K562 (cell line): ENCODE measurements around the gene AARSD1.

Source experiments
- ARNT ChIP-seq, 2 experiments: fragments of 450-650 bp; IDR thresholded peaks; 2 replicates each; pipeline ENCODE4 v1.6.1; 2016; ENCODE audit warnings: mild to moderate bottlenecking in 1 of 2
- EGR1 ChIP-seq: fragments of 450-650 bp; conservative IDR thresholded peaks from 2 replicates; pipeline ENCODE4 v1.6.1; 2017; ENCODE audit warnings: mild to moderate bottlenecking
- MAFK ChIP-seq: IDR thresholded peaks from 2 replicates; pipeline ENCODE4 v1.6.1; 2011; ENCODE audit warnings: low read length, improper control_type of control experiment
- REST ChIP-seq, 2 experiments: fragments of 450-650 bp; formaldehyde crosslinking in 1 of 2; IDR thresholded peaks; 2 replicates each; pipeline versions ENCODE4 v1.4.0 to v1.6.1; 2014 to 2020; ENCODE audit warnings: mild to moderate bottlenecking in 2 of 2, borderline replicate concordance in 1 of 2, low read depth in 1 of 2
- SREBF1 ChIP-seq: fragments of 150-350 bp; IDR thresholded peaks from 2 replicates; pipeline ENCODE4 v1.6.1; 2014; ENCODE audit warnings: antibody characterized with exemption, low read depth, low read length, borderline replicate concordance
- ZNF224 ChIP-seq: sonication (generic); formaldehyde crosslinking; IDR thresholded peaks from 2 replicates; pipeline ENCODE4 v1.8.0; 2022; ENCODE audit warnings: mild to moderate bottlenecking, missing genetic modification reagents
- ZNF431 ChIP-seq: sonication (generic); formaldehyde crosslinking; IDR thresholded peaks from 2 replicates; pipeline ENCODE4 v1.8.0; 2022; ENCODE audit warnings: mild to moderate bottlenecking, missing genetic modification reagents
- ZNF707 ChIP-seq: fragments of 250-450 bp; sonication (Bioruptor Pico); conservative IDR thresholded peaks from 2 replicates; pipeline ENCODE4 v1.8.0; 2022; ENCODE audit warnings: inconsistent platforms, mild to moderate bottlenecking, moderate library complexity
- TF ChIP-seq, protein P1 (sequence below): fragments of 450-650 bp; IDR thresholded peaks from 2 replicates; pipeline ENCODE4 v1.6.1; 2016; ENCODE audit warnings: mild to moderate bottlenecking, moderate library complexity

- no peak for TF ChIP-seq EGR1
- no peak for TF ChIP-seq SREBF1
- no peak for TF ChIP-seq ZNF431
- TF ChIP-seq REST (IDR thresholded peaks at IDR 0.05; ENCODE audit: borderline replicate concordance): no peak
- no peak for TF ChIP-seq REST (CRISPR knock-in tag; IDR thresholded peaks at IDR 0.05; ENCODE audit: low read depth)
- TF ChIP-seq ARNT (IDR thresholded peaks at IDR 0.05): no peak
- TF ChIP-seq ZNF707 (CRISPR knock-in tag): no peak
- TF ChIP-seq MAFK: no peak
- no peak for TF ChIP-seq ZNF224 (CRISPR knock-in tag)
- TF ChIP-seq, protein P1, sequence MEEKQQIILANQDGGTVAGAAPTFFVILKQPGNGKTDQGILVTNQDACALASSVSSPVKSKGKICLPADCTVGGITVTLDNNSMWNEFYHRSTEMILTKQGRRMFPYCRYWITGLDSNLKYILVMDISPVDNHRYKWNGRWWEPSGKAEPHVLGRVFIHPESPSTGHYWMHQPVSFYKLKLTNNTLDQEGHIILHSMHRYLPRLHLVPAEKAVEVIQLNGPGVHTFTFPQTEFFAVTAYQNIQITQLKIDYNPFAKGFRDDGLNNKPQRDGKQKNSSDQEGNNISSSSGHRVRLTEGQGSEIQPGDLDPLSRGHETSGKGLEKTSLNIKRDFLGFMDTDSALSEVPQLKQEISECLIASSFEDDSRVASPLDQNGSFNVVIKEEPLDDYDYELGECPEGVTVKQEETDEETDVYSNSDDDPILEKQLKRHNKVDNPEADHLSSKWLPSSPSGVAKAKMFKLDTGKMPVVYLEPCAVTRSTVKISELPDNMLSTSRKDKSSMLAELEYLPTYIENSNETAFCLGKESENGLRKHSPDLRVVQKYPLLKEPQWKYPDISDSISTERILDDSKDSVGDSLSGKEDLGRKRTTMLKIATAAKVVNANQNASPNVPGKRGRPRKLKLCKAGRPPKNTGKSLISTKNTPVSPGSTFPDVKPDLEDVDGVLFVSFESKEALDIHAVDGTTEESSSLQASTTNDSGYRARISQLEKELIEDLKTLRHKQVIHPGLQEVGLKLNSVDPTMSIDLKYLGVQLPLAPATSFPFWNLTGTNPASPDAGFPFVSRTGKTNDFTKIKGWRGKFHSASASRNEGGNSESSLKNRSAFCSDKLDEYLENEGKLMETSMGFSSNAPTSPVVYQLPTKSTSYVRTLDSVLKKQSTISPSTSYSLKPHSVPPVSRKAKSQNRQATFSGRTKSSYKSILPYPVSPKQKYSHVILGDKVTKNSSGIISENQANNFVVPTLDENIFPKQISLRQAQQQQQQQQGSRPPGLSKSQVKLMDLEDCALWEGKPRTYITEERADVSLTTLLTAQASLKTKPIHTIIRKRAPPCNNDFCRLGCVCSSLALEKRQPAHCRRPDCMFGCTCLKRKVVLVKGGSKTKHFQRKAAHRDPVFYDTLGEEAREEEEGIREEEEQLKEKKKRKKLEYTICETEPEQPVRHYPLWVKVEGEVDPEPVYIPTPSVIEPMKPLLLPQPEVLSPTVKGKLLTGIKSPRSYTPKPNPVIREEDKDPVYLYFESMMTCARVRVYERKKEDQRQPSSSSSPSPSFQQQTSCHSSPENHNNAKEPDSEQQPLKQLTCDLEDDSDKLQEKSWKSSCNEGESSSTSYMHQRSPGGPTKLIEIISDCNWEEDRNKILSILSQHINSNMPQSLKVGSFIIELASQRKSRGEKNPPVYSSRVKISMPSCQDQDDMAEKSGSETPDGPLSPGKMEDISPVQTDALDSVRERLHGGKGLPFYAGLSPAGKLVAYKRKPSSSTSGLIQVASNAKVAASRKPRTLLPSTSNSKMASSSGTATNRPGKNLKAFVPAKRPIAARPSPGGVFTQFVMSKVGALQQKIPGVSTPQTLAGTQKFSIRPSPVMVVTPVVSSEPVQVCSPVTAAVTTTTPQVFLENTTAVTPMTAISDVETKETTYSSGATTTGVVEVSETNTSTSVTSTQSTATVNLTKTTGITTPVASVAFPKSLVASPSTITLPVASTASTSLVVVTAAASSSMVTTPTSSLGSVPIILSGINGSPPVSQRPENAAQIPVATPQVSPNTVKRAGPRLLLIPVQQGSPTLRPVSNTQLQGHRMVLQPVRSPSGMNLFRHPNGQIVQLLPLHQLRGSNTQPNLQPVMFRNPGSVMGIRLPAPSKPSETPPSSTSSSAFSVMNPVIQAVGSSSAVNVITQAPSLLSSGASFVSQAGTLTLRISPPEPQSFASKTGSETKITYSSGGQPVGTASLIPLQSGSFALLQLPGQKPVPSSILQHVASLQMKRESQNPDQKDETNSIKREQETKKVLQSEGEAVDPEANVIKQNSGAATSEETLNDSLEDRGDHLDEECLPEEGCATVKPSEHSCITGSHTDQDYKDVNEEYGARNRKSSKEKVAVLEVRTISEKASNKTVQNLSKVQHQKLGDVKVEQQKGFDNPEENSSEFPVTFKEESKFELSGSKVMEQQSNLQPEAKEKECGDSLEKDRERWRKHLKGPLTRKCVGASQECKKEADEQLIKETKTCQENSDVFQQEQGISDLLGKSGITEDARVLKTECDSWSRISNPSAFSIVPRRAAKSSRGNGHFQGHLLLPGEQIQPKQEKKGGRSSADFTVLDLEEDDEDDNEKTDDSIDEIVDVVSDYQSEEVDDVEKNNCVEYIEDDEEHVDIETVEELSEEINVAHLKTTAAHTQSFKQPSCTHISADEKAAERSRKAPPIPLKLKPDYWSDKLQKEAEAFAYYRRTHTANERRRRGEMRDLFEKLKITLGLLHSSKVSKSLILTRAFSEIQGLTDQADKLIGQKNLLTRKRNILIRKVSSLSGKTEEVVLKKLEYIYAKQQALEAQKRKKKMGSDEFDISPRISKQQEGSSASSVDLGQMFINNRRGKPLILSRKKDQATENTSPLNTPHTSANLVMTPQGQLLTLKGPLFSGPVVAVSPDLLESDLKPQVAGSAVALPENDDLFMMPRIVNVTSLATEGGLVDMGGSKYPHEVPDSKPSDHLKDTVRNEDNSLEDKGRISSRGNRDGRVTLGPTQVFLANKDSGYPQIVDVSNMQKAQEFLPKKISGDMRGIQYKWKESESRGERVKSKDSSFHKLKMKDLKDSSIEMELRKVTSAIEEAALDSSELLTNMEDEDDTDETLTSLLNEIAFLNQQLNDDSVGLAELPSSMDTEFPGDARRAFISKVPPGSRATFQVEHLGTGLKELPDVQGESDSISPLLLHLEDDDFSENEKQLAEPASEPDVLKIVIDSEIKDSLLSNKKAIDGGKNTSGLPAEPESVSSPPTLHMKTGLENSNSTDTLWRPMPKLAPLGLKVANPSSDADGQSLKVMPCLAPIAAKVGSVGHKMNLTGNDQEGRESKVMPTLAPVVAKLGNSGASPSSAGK: no peak
Observed at GRCh38 chr17:42953669-42954068, 10.6 kb downstream of the AARSD1 start.
